Vagina (tissue), 2 donors: ENCODE results near the gene SCAF4.

Source experiments
- POLR2A ChIP-seq, 2 donors: fragments of 450-650 bp; IDR thresholded peaks; one replicate each; pipeline ENCODE4 v1.6.1; 2017; ENCODE audit warnings: antibody characterized with exemption in 2 of 2, mild to moderate bottlenecking in 2 of 2, moderate library complexity in 2 of 2
- POLR2AphosphoS5 ChIP-seq, 2 donors: sonication (generic); formaldehyde crosslinking; IDR thresholded peaks; one replicate each; pipeline ENCODE4 v1.9.0; 2017; ENCODE audit warnings: antibody characterized with exemption in 2 of 2, mild to moderate bottlenecking in 2 of 2, low read depth in 1 of 2; ENCODE audit not compliant: insufficient read depth in 1 of 2
- TF ChIP-seq, protein P1 (sequence below), 3 experiments: fragments of 450-650 bp in 2 of 3; fragments of 200-600 bp in 1 of 3; sonication (generic) in 1 of 3; IDR thresholded peaks; one replicate each; pipeline ENCODE4 v1.5.1; 2017 to 2019; ENCODE audit warnings: antibody characterized with exemption in 3 of 3, mild to moderate bottlenecking in 2 of 3, moderate library complexity in 2 of 3

DNA sequence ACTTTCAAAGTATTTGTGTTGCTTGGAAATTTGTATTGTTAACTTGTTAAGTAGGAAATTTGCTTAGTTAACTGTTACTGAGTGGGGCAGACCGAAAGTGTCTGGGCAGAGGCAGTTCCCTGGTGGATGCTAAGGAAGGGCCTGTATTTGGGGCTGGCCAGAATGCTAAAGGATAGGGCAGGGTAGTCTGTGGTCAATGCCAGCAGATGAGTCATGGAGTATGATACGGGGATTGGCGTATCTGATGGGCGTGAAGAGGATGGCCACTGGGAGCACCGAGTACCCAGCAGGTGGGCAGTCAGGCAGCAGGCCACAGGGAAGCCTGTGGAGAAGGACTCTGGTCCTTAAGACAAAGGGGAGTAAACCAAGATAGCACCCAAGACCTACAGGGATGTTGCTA lies 46.6 kb upstream of the SCAF4 start:
- TF ChIP-seq POLR2A (IDR thresholded peaks at IDR 0.05) = no peak
- TF ChIP-seq, protein P1, sequence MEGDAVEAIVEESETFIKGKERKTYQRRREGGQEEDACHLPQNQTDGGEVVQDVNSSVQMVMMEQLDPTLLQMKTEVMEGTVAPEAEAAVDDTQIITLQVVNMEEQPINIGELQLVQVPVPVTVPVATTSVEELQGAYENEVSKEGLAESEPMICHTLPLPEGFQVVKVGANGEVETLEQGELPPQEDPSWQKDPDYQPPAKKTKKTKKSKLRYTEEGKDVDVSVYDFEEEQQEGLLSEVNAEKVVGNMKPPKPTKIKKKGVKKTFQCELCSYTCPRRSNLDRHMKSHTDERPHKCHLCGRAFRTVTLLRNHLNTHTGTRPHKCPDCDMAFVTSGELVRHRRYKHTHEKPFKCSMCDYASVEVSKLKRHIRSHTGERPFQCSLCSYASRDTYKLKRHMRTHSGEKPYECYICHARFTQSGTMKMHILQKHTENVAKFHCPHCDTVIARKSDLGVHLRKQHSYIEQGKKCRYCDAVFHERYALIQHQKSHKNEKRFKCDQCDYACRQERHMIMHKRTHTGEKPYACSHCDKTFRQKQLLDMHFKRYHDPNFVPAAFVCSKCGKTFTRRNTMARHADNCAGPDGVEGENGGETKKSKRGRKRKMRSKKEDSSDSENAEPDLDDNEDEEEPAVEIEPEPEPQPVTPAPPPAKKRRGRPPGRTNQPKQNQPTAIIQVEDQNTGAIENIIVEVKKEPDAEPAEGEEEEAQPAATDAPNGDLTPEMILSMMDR (IDR thresholded peaks at IDR 0.05) = no peak
- no peak for TF ChIP-seq POLR2AphosphoS5 (IDR thresholded peaks at IDR 0.05; ENCODE audit: insufficient read depth in 1 of 2, low read depth in 1 of 2)
